Osteocyte (in vitro differentiated cells): Measurements from ENCODE around the gene NLRC5. TPM values are rescaled to one million over a fixed set of nuclear protein-coding genes. Genes with fewer than 3 reads are reported as not detected.

ENCODE experiments used
- DNase-seq: peaks from one replicate; pipeline ENCODE4 v3.0.0; 2021; ENCODE audit warnings: mixed read lengths; ENCODE audit not compliant: unreplicated experiment; ENCODE audit errors: extremely low spot score
- H3K27ac Mint-ChIP-seq: one replicate; pipeline ENCODE4 v1.8.0; 2021; ENCODE audit warnings: mild to moderate bottlenecking, mixed read lengths; ENCODE audit not compliant: unreplicated experiment
- H3K27me3 Mint-ChIP-seq: one replicate; pipeline ENCODE4 v1.8.0; 2021; ENCODE audit warnings: mixed read lengths; ENCODE audit not compliant: unreplicated experiment
- H3K36me3 Mint-ChIP-seq: one replicate; pipeline ENCODE4 v1.8.0; 2021; ENCODE audit warnings: mixed read lengths; ENCODE audit not compliant: unreplicated experiment
- H3K4me1 Mint-ChIP-seq: one replicate; pipeline ENCODE4 v1.8.0; 2021; ENCODE audit warnings: mixed read lengths; ENCODE audit not compliant: unreplicated experiment
- H3K4me3 Mint-ChIP-seq: one replicate; pipeline ENCODE4 v1.8.0; 2021; ENCODE audit warnings: mild to moderate bottlenecking, moderate library complexity, mixed read lengths; ENCODE audit not compliant: unreplicated experiment
- H3K9me3 Mint-ChIP-seq: one replicate; pipeline ENCODE4 v1.8.0; 2021; ENCODE audit warnings: mixed read lengths; ENCODE audit not compliant: unreplicated experiment
- CTCF ChIP-seq: fragments of 200-600 bp; sonication (generic); IDR thresholded peaks from 2 replicates; pipeline ENCODE4 v1.5.0; 2021; ENCODE audit warnings: antibody characterized with exemption, mild to moderate bottlenecking, moderate library complexity
- total RNA-seq: library from RNA; stranded (reverse); gene quantifications from 2 replicates; pipeline ENCODE4 v1.2.1, GENCODE V29; 2021

NLRC5 gene
- total RNA-seq, 1 donor from 2014 or later, result 24.7 TPM

DNA sequence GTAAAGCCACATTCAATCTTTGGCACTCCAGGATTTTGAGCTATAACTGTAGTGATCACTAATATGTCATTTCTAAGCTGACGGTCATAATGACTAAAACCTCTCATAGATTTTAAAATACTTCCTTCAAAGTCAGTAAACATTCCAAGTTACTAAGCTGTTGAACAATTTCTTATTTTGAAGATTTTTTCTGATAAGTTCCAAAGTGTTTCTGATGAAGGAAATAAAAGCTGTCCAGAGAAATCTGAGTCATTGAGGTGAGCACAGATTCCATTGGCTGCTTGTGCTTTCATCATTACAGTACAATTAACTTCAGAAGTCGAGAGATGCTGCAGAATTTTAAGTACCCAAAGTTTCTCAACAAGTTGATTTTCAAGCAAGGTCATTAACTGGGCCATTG, 23.9 kb downstream of the NLRC5 start:
- H3K4me3 Mint-ChIP-seq, result no peak overlapping the region

GRCh38 chr16:57013902-57014301, 24.5 kb downstream of the NLRC5 start:
- Mint-ChIP-seq H3K36me3 (peaks cover 16% of the 10 kb centered on the region), H3K4me1 (peaks cover 5% of the 10 kb centered on the region)
- no peak for DNase-seq

More for the DNA sequence above, 23.9 kb downstream of the NLRC5 start:
- TF ChIP-seq CTCF, result no peak
- H3K4me1 Mint-ChIP-seq, result peaks cover 5% of the 10 kb centered on the region
- no peaks in the 10 kb centered on the region for H3K9me3 Mint-ChIP-seq
- no peak for DNase-seq
- no peaks in the 10 kb centered on the region for H3K27me3 Mint-ChIP-seq
- H3K27ac Mint-ChIP-seq, result no peak overlapping the region
- H3K36me3 Mint-ChIP-seq, result peaks cover 14% of the 10 kb centered on the region

DNA sequence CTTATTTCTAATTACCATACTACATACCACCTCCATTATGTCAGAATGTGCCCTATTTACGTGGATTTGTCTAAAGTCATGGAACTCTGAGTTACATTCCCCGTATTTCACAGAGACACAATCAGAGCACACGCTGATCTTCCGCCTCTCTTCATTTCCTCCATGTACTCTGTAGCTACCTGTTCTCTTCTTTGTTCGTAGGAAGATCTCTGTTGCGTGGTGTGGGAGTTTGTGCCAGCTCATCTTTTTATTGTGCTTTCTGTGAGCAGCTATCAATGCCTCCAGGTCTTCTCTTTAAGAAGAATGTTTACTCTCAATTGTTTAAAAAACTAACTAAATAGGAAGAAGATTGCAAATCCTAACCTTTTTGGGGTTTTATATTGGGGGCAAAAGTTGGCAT, 26.9 kb downstream of the NLRC5 start:
- Mint-ChIP-seq H3K4me3 (no peak overlapping the region), H3K27ac (no peak overlapping the region), H3K9me3 (no peaks in the 10 kb centered on the region), H3K4me1 (peaks cover 5% of the 10 kb centered on the region), H3K27me3 (no peaks in the 10 kb centered on the region), H3K36me3 (peaks cover 28% of the 10 kb centered on the region)
- no peak for TF ChIP-seq CTCF
- no peak for DNase-seq

More at GRCh38 chr16:57013902-57014301, 24.5 kb downstream of the NLRC5 start:
- H3K4me3 Mint-ChIP-seq, result no peak overlapping the region
- TF ChIP-seq CTCF, result no peak
- H3K27me3 Mint-ChIP-seq, result no peaks in the 10 kb centered on the region
- H3K27ac Mint-ChIP-seq, result no peak overlapping the region
- H3K9me3 Mint-ChIP-seq, result no peaks in the 10 kb centered on the region

DNA sequence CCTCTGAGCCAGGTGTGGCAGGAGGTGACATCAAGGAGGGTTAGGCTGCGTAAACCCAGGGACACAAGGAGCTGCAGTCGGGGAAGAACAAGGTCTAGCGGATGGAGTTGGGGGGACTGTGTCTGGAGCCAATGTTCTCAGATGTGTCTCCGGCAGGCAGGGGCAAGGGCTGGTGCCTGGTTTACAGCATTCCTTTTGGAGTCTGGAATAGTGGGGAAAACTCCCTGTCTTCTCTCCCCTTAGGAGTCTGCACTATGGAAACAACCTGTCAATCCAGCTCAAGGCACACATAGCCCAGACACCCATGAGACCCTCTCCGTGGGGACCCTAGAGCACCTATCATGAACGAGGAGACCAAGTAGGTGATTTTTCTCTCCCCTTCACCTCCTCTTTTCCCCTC, 27.5 kb downstream of the NLRC5 start:
- no peak for DNase-seq
- no peaks in the 10 kb centered on the region for H3K9me3 Mint-ChIP-seq
- H3K27ac Mint-ChIP-seq, result no peak overlapping the region
- no peak for TF ChIP-seq CTCF
- peaks cover 5% of the 10 kb centered on the region for H3K4me1 Mint-ChIP-seq
- H3K4me3 Mint-ChIP-seq, result no peak overlapping the region
- peaks cover 31% of the 10 kb centered on the region for H3K36me3 Mint-ChIP-seq
- H3K27me3 Mint-ChIP-seq, result no peaks in the 10 kb centered on the region

- peaks cover 5% of the 10 kb centered on the region for H3K4me1 Mint-ChIP-seq
- H3K9me3 Mint-ChIP-seq, result no peaks in the 10 kb centered on the region
- no peaks in the 10 kb centered on the region for H3K27me3 Mint-ChIP-seq
- DNase-seq, result no peak
- TF ChIP-seq CTCF, result no peak
- H3K27ac Mint-ChIP-seq, result no peak overlapping the region
- H3K4me3 Mint-ChIP-seq, result no peak overlapping the region
- peaks cover 31% of the 10 kb centered on the region for H3K36me3 Mint-ChIP-seq
These were observed 27.9 kb downstream of the NLRC5 start for GRCh38 chr16:57017251-57017650.
